ENCODE results near the gene EIF2D.

DNA sequence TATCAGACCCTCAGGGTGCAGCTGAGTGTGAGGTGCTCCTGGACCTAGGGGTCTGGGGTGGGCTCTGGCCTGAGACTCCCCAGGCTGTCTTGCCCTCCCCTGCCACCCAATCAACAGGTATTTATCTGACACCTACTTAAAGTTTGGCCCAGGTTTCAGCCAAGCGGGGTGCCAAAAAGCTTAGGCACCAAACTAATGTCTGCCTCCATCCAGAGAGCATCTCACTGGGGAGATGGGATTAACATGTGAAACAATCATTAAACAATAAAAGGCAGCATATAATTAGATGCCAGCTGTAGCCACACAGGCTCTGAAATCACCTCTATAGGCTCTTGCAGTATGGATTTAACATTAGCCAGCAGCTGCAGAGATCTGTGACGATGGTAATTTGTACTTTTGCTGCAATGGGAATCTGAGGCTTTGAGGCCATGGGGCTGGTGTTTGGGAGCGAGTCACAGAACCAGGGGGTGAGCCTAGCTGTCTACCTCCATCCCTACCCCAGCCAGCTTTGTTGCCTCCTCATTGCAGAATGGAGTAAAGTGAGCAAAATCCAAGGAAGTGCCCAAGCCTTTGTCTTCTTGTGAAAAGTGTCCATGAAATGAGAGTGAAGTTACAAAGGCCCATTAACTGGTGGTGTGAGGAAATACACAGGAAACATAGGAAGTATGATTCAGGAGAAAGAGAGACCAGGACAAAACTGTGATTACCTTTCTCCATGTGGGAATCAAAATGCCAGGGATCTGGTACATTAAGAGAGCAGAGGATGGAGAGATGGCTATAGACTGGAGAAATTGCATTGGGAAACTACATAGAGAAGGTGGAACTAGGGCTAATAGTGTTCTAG is 36.1 kb downstream of the EIF2D start:
- TF ChIP-seq, protein P1, sequence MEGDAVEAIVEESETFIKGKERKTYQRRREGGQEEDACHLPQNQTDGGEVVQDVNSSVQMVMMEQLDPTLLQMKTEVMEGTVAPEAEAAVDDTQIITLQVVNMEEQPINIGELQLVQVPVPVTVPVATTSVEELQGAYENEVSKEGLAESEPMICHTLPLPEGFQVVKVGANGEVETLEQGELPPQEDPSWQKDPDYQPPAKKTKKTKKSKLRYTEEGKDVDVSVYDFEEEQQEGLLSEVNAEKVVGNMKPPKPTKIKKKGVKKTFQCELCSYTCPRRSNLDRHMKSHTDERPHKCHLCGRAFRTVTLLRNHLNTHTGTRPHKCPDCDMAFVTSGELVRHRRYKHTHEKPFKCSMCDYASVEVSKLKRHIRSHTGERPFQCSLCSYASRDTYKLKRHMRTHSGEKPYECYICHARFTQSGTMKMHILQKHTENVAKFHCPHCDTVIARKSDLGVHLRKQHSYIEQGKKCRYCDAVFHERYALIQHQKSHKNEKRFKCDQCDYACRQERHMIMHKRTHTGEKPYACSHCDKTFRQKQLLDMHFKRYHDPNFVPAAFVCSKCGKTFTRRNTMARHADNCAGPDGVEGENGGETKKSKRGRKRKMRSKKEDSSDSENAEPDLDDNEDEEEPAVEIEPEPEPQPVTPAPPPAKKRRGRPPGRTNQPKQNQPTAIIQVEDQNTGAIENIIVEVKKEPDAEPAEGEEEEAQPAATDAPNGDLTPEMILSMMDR (IDR thresholded peaks at IDR 0.05; ENCODE audit: insufficient read depth, low read length) = no peak
- TF ChIP-seq REST (IDR thresholded peaks at IDR 0.05; ENCODE audit: insufficient replicate concordance, low read depth) (no peak), POLR2AphosphoS5 (IDR thresholded peaks at IDR 0.05; ENCODE audit: low read depth) (no peak), GABPA (IDR thresholded peaks at IDR 0.05; ENCODE audit: low read depth) (no peak)
